HAP-1 (cell line): ENCODE data around the gene BRICD5.

ENCODE experiments used
- DNase-seq, 2 experiments: peaks; one replicate each; pipeline ENCODE4 v3.0.0-alpha.2; 2016 to 2020; ENCODE audit warnings: low spot score in 2 of 2
- H3K27me3 ChIP-seq: fragments of 250-450 bp; sonication (Bioruptor Pico); 2 replicates; pipeline ENCODE4 v1.5.1; 2020; ENCODE audit warnings: low read depth, mild to moderate bottlenecking, moderate library complexity
- H3K36me3 ChIP-seq: fragments of 250-450 bp; sonication (Bioruptor Pico); replicated peaks from 2 replicates; pipeline ENCODE4 v1.5.1; 2020; ENCODE audit warnings: mild to moderate bottlenecking
- H3K4me1 ChIP-seq: fragments of 250-450 bp; sonication (Bioruptor Pico); 2 replicates; pipeline ENCODE4 v1.5.1; 2020; ENCODE audit warnings: mild to moderate bottlenecking
- H3K4me3 ChIP-seq: fragments of 250-450 bp; sonication (Bioruptor Pico); 2 replicates; pipeline ENCODE4 v1.5.1; 2020; ENCODE audit warnings: mild to moderate bottlenecking, moderate library complexity
- H3K9me3 ChIP-seq: fragments of 250-450 bp; sonication (Bioruptor Pico); 2 replicates; pipeline ENCODE4 v1.5.1; 2020; ENCODE audit warnings: mild to moderate bottlenecking, moderate library complexity
- in situ Hi-C: fragments of 300-500 bp; cut with MboI; formaldehyde crosslinking; loops from 3 replicates; pipeline ENCODE4 v1.14.3; 2020; ENCODE audit warnings: low sequenced_read_pairs, inconsistent platforms, mixed read lengths

The BRICD5 gene

DNA sequence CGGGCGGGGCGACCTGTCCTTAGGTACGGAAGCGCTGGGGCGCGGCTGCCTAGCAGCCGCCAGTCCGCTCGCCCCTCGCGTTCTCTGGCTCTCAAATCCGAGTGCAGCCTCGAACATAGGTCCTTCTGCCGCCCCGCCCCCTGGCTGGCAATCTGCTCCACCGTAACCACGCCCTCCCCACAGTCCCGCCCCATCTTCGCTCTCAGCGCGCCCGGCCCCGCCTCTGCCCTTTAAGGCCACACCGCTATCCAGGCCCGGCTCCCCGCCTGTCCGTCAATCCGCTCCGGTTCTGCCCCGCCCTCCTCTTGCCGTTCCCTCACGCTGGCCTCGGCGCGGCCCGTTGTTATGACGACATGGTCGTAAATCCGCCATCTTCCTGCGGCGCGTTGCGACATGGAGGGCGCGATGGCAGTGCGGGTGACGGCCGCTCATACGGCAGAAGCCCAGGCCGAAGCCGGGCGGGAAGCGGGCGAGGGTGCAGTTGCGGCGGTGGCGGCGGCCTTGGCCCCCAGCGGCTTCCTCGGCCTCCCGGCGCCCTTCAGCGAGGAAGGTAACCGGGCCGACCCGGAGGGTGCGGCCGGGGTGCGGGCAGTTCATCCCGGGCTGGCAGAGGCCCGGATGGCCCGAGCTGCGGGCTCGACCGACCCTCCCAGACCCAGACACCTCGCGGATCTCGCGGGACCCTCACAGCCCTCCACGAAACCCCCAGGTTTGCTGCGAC, 12.7 kb upstream of the BRICD5 start, which contains the start of gene E4F1:
TSS of gene E4F1 (plus strand) at position 371 of the 721 bp plus-strand sequence. CDS start at position 394, 23 bp downstream.
- no peaks in the 10 kb centered on the region for H3K27me3 ChIP-seq
- peak; percentile 100 for DNase-seq
- in situ Hi-C loops, result no loop called here
- H3K4me3 ChIP-seq, result peak within 1 kb of the TSS; percentile 85
- H3K9me3 ChIP-seq, result no peaks in the 10 kb centered on the region
- H3K36me3 ChIP-seq, result peaks cover 16% of the 10 kb centered on the region
- peaks cover 12% of the 10 kb centered on the region for H3K4me1 ChIP-seq

DNA sequence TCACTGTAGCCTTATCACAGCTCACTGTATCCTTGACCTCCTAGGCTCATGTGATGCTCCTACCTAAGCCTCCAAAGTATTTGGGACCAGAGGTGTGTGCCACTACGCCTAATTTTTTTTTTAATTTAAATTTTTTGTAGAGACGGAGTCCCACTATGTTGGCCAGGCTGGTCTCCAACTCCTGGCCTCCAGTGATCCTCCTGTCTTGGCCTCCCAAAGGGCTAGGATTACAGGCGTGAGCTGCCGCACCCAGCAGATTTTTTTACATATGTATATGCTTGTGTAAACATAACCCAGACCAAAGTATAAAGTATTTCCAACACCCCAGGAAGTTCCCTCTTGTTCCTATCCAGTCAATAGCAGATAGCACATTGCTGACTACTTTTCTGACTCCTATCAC, 5.7 kb upstream of the BRICD5 start:
- Histone ChIP-seq H3K9me3 (no peaks in the 10 kb centered on the region), H3K4me3 (no peak overlapping the region), H3K4me1 (peaks cover 25% of the 10 kb centered on the region), H3K36me3 (peaks cover 6% of the 10 kb centered on the region), H3K27me3 (no peaks in the 10 kb centered on the region)
- no peak for DNase-seq
- in situ Hi-C loops, result no loop called here

DNA sequence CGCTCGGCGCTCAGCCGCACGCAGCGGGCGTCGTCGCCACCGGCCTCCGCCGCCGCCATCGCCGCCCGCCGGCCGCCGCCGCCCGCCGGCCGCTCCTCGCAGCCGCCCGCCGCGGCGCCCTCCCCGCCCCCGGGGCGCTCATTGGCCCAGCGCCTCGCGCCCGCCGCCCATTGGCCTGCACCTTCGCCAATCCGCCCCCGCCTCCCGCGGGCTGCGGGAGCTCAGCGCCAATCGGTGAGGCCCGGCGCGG, 4.0 kb upstream of the BRICD5 start, which contains the start of gene PGP:
TSS of gene PGP (minus strand) at position 122 of the 250 bp plus-strand sequence. CDS start at position 59, 63 bp downstream.
- peaks cover 25% of the 10 kb centered on the region for H3K4me1 ChIP-seq
- no peaks in the 10 kb centered on the region for H3K9me3 ChIP-seq
- no peaks in the 10 kb centered on the region for H3K27me3 ChIP-seq
- H3K4me3 ChIP-seq, result peak within 1 kb of the TSS; percentile 54
- in situ Hi-C loops, result no loop called here
- peaks cover 8% of the 10 kb centered on the region for H3K36me3 ChIP-seq
- DNase-seq, result no peak

DNA sequence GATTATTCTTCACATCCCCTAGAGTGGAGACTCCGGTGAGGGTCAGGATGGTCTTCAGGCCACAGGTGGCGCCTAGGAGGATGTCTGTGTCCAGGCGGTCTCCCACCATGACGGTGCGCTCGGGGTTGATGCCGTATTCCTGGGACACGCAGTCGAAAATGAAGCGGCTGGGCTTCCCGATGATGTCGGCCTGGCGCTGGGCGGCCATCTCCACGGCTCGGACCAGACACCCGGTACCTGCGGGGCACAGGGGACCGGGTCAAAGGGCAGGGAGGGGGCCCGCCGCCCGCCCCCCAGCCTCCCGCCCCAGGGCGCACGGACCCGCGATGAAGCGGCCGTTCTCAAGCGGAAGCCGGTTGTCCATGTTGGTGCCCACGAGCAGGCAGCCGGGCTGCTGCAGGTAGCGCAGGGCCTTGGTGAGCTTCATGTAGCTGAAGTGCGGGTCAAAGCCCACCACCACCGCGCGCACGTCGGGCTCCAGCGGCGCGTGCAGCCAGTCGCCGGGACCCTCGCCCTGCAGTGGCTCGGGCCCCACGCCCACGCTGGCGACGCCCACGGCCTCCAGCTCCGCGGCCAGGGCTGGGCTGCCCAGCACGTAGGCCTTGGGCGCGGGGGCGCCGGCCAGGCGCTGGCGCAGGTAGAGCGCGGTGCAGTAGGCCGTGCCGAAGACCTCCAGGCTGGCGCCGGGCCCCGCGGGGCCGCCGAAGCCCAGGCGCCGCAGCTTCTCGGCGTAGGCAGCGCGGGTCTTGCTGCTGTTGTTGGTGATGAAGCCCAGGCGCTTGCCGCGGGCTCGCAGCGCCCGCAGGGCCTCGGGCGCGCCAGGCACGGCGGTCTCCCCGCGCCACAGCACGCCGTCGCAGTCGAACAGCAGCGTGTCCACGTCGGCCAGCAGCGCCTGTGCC, 3.4 kb upstream of the BRICD5 start:
- no peaks in the 10 kb centered on the region for H3K27me3 ChIP-seq
- peak overlapping the region; percentile 50 for H3K4me3 ChIP-seq
- in situ Hi-C loops, result no loop called here
- DNase-seq, result no peak
- H3K9me3 ChIP-seq, result no peaks in the 10 kb centered on the region
- peaks cover 24% of the 10 kb centered on the region for H3K4me1 ChIP-seq
- peaks cover 13% of the 10 kb centered on the region for H3K36me3 ChIP-seq

DNA sequence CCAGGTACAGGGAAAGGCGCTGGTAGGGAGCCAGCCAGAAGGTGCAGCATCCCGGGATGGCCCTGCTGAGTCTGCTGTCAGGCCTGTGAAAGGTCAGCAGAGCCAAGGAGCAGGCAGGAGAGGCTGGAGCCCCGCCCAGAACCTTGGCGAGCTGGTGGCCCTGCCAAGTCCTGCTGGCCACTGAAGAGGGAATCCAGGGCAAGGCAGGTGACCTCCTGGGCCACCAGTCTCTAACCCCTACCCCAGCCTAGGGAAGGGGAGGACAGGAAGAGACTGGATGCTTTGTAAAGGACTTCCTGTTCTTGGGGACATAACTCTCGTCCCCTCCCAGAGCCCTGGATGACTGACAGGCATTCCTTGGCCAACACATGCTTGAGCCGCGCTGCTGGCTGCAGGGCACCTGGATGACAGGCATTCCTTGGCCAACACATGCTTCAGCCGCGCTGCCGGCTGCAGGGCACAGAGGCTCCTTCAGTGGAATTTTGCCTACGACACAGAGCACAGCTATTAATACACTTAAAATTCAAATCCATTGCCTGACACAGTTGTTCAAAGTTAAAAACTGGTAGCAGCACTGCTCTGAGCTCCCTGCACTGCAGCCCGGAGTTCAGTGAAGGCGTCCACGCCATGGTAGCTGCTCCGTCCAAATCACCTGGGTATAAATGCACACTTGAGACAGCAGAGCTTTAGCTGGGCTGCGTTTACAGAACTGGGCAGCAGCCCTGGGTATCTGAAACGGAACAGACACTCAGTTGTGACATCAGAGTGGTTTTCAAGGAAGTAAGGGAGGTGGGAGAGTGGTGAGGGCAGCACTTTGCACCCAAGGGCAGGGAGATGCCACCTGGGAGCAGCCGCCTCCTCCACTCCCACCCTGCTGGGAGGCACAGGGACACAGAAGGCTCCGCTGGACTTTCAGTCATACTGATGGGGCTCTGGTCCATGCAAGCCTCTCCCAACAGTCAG, 2.0 kb upstream of the BRICD5 start:
- peaks cover 28% of the 10 kb centered on the region for H3K36me3 ChIP-seq
- H3K27me3 ChIP-seq, result no peaks in the 10 kb centered on the region
- H3K9me3 ChIP-seq, result no peaks in the 10 kb centered on the region
- in situ Hi-C loops, result no loop called here
- DNase-seq, result peak in 1 of 2 experiments; percentile 47
- H3K4me1 ChIP-seq, result peaks cover 22% of the 10 kb centered on the region
- H3K4me3 ChIP-seq, result peak overlapping the region; percentile 50

DNA sequence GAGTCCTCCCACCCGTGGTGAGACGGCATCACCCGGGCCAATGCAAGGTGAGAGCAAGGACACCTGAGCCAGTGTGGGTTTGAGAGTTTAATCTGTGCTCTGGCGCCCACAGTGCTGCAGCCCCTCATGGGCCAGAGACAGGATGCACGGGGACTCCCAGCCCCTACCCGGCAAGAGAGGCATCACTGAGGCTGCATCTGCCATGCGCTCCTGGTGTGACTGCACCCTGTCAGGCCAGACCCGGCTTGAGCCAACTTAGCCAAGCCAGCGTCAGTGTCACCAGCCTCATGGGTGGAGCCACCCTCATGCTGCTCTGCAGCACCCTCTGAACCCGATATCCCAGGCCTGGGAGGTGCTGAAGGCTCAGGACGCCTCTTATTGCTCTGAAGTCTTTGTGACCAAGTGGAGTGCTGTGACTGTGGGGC, 1.3 kb upstream of the BRICD5 start:
- H3K9me3 ChIP-seq, result no peaks in the 10 kb centered on the region
- in situ Hi-C loops, result no loop called here
- no peaks in the 10 kb centered on the region for H3K27me3 ChIP-seq
- H3K4me3 ChIP-seq, result no peak overlapping the region
- H3K4me1 ChIP-seq, result peaks cover 22% of the 10 kb centered on the region
- no peak for DNase-seq
- H3K36me3 ChIP-seq, result peaks cover 35% of the 10 kb centered on the region

DNA sequence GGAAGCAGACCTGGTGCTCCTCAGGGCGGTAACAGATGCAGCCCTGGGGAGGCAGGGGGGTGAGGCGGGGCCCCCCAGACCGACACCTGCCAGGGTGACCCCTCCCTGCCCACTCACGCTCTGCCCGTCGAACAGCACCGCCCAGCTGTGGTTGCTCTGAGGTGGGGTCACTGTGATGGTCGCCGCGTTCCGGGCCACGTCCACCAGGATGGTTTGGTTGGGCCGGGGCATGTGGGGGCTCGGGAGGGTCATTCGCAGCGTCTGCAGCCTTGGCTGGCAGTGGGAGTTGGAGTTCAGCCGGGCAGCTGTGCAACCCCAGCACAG, 692 bp downstream of the BRICD5 start:
- Histone ChIP-seq H3K4me3 (no peak overlapping the region), H3K27me3 (no peaks in the 10 kb centered on the region), H3K36me3 (peaks cover 42% of the 10 kb centered on the region), H3K4me1 (peaks cover 15% of the 10 kb centered on the region), H3K9me3 (no peaks in the 10 kb centered on the region)
- no peak for DNase-seq
- in situ Hi-C loops, result no loop called here

DNA sequence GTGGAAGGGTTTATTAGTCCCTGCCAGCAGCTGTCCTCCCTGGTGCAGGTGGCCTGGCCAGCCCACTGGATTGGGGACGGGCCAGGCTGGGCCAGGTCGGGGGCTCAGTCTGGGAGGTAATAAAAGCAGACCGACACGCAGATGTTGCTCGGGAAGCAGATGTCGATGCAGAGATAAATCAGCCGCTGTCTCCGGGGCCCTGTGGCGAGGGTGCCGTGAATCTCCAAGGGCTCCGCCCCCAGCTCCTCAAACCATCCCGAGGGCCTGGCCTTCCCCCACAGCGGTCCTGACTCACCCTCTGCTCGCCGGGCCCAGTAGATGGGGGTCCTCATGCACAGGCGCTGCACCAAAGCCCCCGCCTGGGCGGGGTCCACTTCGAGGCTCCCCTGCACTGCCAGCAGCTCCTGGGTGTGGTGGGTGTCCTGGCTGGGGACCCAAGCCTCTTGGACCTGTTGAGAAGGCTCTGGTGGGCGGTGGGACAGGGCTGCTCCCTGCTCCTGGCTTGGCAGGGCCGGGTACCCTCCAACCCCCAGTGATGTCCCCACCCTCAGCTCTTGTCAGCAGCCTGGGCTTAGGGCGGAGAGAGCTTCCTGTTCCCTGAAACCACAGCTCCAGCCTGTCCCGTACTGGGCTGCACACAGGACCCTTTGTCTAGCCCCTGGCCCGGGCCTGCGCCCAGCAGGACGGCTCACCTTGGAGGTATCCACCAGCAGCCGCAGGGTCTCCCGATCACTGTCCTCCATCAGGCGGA, 1.2 kb downstream of the BRICD5 start:
- in situ Hi-C loops, result no loop called here
- DNase-seq, result no peak
- Histone ChIP-seq H3K4me3 (no peak overlapping the region), H3K36me3 (peaks cover 42% of the 10 kb centered on the region), H3K4me1 (peaks cover 18% of the 10 kb centered on the region), H3K9me3 (no peaks in the 10 kb centered on the region), H3K27me3 (no peaks in the 10 kb centered on the region)

DNA sequence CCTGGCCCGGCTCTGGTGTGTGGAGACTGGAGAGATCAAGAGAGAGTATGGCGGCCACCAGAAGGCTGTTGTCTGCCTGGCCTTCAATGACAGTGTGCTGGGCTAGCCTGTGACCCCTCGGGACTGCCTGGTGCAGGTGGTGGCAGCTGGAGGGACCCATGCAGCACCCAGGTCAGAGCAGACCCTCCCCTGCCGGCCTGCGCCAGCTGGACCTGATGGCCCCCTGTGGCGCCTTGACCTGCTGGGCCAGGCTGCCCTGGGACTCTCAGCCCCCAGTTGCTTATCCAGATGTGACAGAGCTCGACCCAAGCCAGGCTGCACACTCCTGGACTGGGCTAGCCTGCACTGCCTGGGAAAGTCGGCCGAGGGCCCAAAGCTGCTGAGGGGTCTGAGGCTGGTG, 1.9 kb downstream of the BRICD5 start:
- no peaks in the 10 kb centered on the region for H3K9me3 ChIP-seq
- no peak overlapping the region for H3K4me3 ChIP-seq
- in situ Hi-C loops, result no loop called here
- no peaks in the 10 kb centered on the region for H3K27me3 ChIP-seq
- peaks cover 19% of the 10 kb centered on the region for H3K4me1 ChIP-seq
- no peak for DNase-seq
- peaks cover 42% of the 10 kb centered on the region for H3K36me3 ChIP-seq

DNA sequence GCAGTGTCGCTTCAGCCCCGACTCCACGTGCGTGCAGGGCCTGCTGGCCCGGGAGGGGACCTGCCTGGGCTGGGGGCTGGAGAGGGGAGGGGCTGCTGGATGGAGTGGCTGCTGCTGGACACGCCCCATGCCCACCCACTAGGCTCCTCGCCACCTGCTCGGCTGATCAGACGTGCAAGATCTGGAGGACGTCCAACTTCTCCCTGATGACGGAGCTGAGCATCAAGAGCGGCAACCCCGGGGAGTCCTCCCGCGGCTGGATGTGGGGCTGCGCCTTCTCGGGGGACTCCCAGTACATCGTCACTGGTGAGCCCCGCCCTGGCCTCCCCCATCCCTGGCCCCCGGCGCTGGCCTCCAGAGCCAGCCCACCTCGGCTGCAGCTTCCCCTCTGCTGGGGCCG, 2.4 kb downstream of the BRICD5 start:
- no peaks in the 10 kb centered on the region for H3K27me3 ChIP-seq
- H3K36me3 ChIP-seq, result peaks cover 42% of the 10 kb centered on the region
- H3K4me3 ChIP-seq, result no peak overlapping the region
- H3K9me3 ChIP-seq, result no peaks in the 10 kb centered on the region
- H3K4me1 ChIP-seq, result peaks cover 19% of the 10 kb centered on the region
- DNase-seq, result no peak
- in situ Hi-C loops, result no loop called here

DNA sequence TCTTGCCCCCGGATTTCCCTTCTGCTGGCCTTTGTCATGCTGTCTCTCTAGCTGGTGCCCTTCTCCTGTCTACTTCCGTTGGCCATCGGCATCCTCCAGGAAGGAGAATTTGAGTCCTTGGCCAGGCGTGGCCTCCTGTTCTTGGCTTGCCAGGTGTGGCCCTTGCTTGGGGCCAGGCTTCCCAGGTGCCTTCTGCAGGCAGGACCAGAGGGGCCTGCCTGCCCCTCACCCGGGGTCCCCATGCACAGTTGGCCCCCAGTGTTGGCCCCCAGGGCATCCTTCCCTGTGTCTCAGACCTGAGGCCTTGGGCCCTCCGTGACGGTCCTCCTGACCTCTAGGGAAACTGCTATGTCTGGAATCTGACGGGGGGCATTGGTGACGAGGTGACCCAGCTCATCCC, 2.8 kb downstream of the BRICD5 start:
- Histone ChIP-seq H3K27me3 (no peaks in the 10 kb centered on the region), H3K36me3 (peaks cover 42% of the 10 kb centered on the region)
- in situ Hi-C loops, result no loop called here

DNA sequence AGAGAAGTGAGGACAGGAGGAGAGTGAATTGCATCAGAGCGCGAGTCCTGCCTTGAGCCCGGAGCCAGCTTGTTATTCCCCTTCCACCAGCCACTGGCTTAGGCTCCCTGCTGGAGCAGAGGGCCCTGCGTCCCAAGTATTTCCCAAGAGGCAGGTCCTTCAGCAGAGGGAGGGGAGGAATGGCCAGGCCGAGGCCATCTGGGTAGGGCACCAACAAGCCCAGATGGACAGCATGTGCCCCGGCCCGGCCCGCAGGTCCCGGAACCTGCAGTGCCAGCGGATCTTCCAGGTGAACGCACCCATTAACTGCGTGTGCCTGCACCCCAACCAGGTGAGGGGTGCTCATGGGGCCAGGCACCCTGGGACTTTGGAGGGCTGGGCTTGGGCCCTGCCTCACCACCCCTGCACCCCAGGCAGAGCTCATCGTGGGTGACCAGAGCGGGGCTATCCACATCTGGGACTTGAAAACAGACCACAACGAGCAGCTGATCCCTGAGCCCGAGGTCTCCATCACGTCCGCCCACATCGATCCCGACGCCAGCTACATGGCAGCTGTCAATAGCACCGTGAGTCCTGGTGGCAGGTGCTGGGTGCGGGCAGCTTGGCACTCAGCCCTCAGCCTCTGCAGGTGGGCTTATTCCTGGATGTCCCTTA, 3.8 kb downstream of the BRICD5 start:
- Histone ChIP-seq H3K27me3 (no peaks in the 10 kb centered on the region), H3K36me3 (peaks cover 36% of the 10 kb centered on the region), H3K9me3 (no peaks in the 10 kb centered on the region), H3K4me1 (peaks cover 8% of the 10 kb centered on the region), H3K4me3 (no peak overlapping the region; the same call in 1 of the 2 replicates)
- no peak for DNase-seq
- in situ Hi-C loops, result no loop called here

More for the DNA sequence above, 2.8 kb downstream of the BRICD5 start:
- DNase-seq, result no peak
- H3K4me3 ChIP-seq, result no peak overlapping the region
- no peaks in the 10 kb centered on the region for H3K9me3 ChIP-seq
- H3K4me1 ChIP-seq, result peaks cover 17% of the 10 kb centered on the region
